ENCODE measurements around the gene MCC.
A peak's percentile ranks its signal among the peaks of the same experiment; 100 is the strongest.

MCC gene

DNA sequence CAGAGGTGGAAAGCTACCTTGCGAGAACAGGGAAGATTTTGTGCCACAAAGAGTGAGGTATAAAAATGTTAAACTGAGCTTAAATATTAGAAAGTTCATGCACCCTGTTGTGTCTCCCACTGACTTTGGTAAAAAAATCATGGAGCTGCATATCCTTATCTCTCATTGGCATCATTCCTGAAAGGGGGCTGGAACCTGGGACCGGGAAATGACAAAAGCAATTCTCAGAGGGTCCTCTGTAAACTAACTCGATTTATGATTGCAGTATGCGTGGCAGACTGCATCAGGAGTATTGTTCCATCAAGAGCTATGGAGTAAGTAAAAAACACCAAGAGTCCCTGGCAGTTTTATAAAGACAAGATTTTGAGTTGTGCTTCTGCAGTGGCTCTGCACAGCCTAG is 362.9 kb downstream of the MCC start:
- DNase-seq = no peak

DNA sequence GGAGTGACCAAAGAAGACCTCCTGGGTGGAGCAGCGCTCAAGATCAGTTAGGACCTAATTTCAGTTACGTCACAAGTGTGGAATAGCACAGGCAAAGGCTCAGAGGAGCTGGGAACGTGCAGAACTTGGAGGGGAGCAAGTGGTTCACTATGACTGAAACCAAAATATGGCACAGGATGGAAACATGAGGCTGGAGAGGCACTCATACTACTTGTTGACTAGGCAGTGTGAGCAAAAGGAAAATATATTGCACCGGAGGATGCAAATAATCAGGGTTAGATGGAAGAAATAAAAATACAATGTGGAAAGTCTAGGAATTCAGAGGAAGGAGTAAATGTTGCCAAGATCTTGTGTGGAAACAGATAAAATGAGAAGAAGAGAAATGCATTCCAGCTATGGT is 363.3 kb downstream of the MCC start:
- no peak for DNase-seq

DNA sequence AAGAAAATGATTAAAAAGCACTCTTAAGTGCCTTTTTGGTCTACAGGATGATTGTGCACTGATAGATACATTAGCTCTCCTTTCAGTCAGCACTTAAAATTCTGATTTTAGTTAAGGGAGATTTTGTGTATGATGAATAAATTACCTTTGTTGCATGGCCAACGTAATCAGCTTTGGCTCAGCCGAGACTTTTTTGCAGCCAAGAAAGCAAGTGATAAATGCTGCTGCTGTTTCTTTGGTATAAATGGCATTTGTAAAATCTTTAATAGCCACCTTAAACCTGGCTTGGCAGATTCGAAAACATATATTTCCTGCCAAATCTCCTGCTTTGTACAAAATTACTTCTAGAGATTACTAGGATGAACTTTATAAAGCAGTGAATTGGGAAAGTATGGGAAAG is 364.0 kb downstream of the MCC start:
- DNase-seq = no peak

DNA sequence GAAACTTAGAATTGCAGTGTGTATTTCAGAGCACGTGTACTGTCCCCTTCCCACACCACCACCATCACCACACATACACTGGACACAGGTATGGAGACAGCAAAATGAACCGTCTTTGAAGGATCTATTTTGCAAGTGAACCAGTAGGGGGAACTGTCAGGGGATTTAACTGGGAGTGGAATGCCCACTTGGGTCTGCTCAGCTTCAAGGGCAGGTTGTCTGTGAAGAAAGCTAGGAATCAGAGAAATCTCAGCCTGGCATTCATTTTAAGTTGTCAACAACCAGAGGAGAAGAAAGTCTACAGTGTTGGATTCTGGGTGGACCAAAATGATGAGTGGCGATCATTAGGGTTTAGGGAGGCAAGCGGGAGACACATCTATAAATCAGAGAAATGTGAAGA is 364.6 kb downstream of the MCC start:
- DNase-seq = peak; percentile 67

DNA sequence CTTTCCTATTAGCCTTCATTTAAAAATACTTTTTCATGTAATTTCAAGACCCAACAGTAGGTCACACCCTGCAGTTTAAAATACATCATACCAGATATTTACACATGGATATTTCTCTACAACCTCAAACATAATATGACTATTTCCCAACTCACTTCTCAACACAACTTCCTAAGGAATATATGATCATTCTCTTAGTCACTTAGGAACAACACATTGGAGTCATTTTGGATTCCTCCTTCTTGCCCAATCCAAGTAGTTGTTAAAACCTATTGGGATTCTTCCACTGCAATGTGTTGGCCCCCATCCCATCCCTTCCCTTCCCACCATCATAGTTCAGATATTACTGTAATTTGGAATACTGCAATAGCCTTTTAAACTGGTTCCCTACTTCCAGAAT is 366.2 kb downstream of the MCC start:
- DNase-seq = no peak

DNA sequence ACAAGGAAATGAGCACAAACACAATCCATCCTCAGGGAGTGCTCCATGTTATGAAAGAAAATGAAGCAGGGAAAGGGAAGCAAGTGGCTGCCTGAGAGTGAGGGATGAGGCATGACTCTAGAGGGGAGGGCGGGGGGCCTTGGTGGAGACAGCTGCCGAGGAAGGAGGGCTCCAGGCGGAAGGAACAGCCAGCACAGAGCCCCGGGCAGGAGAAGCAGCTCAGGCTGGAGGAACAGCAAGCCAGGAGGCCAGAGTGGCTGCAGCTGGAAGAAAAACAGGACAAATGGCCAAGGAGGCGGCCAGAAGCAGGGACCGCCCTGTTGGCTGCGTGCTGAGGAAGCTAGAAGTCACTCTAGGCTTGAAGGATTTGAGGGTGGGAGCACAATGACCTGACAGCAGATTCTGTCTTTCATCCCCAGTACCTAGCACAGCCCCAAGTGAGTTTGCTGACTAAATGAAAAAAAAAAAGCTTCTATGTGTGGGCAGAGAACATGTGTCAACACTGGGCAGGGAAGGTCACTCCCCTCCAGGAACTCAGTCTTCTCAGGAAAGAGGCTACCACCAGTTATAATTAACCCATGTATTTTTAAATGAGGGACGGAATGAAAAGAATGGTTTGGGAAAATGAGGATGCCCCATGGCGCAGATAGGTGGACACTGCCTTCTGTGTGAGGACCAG is 368.9 kb downstream of the MCC start:
- DNase-seq = peak; percentile 67

DNA sequence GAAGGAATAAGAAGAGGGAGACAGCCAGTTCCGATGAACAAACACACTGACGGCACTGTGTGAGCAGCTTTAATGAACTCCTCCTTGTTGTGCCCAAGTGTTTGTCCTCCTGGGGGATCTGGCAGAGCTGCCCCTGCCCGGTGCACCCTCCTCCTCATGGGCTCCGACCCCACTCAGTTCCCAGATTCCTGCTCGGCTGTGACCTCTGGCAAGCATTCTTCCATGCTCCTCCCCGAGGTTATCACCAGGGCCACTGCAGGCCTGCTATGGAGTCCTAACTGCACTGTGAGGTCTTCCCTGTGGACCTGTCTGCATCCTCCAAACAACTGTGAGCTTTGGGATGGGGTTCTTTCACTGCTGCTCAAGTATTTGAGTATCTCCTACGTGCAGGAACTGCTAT is 369.5 kb downstream of the MCC start:
- peak; percentile 70 for DNase-seq

DNA sequence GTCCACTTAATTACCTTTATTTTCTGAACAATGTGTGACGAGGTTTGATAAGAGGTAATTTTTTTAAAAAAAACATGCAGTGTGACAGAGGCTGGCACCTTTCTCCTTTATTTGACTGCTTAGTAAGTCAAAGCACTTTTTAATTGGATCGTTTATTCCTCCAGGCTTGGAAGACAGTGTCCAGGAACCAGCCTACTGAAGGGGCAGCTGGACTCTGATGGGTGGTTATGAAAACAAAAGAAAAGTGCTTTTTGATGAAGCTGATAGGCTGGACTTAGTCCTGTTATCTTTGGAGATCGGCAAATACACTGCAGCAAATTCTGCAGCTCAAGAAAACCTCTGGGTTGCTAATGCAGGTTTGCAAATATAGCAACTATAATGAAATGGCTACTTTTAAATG is 370.0 kb downstream of the MCC start:
- peak; percentile 94 for DNase-seq

DNA sequence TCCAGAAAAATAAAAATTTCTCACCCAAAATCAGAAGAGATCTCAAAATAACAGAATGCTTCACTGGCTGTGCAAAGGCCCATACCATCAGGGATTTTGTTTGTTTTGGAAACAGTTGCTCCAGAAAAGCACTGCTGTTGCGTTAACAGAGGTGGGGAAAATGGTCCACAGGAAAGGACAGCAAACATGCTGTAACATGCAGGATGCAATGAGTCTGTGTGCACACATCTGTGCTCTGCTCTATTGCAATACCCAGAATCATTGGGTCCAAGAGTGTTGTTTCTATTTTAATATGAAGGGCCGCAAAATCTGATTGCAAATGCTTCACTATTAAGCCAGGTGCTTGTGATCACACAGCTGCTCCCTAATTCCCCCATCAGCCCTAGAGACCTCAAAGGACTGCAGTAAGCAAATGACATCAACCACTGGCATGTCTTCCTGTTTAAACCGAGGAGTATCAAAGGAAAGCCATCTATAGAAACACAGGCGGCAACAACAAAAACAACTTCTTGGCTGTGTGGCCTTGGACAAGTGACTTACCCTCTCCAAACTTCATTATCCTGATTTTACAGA is 370.6 kb downstream of the MCC start:
- peak; percentile 93 for DNase-seq

DNA sequence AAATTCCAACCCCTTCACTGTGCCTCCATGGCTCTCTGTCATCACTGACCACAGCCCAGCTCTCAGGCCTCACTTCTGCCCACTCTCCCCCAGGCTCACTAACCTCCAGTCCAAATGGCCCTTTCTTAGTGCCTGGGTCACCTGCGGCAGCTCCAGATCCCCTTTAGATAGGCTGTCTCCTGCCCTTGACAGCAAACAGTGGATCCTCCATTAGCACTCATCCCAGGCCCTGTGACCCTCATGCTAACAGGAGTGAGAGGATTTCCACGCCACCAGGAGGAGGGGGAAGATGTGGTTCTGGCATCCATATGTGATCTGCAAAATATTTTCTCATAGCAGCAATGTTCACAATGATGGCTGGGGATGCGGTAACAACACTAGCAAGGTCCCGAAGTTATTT is 372.3 kb downstream of the MCC start:
- DNase-seq = no peak

DNA sequence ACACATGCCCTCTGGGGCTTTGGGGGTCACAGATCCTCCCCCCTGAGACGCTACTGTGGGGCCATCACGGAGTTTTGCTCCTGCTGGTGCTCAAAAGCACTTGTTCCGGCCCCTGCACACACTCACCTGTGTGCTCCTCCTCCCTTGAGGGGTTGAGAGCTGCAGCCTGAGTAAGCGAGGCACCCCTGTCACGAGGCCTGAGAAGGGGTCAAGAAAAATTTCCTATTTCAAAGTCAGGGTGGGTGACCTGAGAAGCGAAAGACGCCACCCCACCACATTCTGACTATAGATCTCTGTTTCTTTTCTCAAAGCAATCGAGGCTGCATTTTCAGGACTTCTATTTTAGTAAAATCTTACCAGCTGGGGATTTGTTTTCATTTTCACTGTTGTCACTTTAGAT is 373.2 kb downstream of the MCC start:
- no peak for DNase-seq

DNA sequence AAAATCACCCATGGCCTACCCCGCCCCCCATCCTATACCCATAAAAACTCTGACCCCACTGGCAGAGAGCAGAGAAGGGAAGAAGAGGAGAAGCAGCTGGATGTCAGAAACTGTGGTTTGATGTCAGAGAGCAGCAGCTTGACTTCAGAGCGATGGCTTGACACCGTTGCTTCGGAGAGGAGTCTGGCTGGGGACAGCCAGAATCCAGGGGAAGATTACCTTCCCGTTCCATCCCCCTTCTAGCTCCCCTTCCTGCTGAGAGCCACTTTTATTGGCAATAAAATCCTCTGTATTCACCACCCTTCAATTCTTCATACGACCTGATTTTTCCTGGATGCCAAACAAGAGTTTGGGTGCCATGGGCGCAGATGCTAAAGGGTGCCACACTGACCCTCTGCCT is 373.7 kb downstream of the MCC start:
- DNase-seq = no peak

DNA sequence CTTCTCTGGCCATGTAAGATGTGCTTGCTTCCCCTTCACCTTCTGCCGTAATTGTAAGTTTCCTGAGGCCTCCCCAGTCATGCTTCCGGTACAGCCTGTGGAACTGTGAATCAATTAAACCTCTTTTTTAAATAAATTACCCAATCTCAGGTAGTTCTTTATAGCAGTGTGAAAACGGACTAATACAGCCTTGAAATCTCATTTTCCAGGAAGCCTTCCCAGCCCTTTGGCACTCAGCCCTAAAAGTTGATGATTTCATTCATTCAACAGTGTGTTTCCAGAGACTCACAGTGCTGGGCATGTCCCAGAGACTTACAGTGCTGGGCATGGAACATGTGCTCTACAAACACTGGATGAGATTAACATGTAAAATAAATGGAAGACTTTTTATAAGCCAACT is 375.8 kb downstream of the MCC start:
- DNase-seq = no peak

DNA sequence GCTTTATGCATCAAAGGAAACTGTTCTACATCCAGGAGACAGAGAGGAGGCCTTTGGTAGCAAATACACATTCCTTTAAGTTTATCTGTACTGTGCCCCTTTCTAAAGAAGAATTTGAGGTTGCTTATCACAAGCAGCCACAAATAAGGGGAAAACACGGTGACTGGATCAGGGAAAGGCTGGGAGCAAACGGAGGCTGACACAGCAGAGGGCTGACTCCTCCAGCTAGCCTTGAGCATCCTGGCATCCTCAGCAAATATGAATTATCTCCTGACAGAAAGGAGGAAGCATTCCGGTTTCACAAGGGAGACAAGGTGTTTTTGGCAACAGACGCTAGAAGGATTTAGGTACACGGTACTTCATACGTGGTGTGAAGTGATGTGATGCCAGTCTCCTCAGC is 378.1 kb downstream of the MCC start:
- no peak for DNase-seq

DNA sequence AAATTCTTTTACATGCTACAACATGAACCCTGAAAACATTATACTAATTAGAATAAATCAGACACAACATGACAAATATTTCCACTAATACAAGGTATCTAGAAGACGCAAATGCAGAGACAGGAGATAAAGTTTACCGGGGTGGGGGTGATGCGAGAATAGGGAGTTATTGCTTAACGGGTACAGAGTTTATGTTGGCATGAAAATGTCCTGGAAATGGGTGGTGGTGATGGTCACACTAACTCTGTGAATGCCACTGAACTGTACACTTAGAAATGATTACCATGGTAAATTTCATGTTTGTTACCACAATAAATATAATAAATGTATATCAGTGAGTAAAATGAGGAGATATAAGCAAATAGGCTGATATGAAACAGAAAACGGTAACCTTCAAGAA is 378.9 kb downstream of the MCC start:
- no peak for DNase-seq

DNA sequence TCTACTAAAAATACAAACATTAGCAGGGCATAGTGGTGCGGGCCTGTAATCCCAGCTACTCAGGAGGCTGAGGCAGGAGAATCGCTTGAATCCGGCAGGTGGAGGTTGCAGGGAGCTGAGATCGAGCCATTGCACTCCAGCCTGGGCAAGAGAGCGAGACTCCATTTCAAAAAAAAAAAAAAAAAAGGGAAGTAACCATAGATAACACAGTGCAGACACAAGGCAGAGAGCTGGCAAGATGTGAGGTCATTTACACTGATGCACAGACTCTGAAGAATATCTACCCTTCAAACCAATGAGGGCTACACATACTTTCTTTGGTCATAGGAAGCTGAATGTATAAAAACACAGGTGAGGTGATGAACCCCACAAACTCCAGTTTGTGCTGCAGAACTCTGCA is 379.8 kb downstream of the MCC start:
- no peak for DNase-seq

DNA sequence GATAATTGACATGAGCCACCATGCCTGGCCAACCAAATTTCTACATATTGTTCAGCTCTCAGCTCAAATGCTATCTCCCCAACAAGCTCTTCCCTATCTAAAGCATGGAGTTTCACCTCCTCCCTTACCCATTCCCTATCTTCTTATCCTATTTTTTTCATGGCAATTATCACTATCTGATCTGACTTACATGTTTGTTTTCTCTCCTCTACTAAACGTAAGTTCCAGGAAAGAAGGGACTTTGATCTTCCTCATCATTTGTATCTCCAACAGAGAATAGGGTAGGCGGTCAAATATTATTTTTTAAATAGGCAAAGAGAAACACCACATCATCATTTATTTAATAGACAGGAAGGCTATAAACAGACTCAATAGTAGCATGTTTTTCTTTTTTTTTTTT is 381.4 kb downstream of the MCC start:
- DNase-seq = no peak

DNA sequence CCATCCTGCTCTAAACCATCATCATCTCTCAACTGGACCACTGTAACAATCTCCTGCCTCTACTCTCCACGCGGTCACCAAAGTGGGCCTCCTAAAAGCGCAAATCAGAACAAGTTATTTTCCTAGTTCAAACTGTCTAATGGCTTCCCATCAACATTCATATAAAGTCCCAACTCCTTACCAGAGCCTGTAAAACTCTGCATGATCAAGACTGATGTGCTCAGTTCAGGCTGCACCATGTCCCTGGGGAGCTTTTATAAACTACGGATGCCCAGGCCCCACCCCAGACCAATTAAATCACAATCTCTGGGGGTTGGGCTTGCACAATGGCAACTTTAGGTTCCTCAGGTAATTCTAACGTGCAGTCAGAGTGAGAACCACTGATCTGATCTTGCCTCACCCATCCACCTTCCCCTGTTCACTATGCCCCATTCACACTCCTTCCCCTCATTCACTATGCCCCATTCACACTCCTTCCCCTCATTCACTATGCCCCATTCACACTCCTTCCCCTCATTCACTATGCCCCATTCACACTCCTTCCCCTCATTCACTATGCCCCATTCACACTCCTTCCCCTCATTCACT is 382.5 kb downstream of the MCC start:
- peak; percentile 67 for DNase-seq

DNA sequence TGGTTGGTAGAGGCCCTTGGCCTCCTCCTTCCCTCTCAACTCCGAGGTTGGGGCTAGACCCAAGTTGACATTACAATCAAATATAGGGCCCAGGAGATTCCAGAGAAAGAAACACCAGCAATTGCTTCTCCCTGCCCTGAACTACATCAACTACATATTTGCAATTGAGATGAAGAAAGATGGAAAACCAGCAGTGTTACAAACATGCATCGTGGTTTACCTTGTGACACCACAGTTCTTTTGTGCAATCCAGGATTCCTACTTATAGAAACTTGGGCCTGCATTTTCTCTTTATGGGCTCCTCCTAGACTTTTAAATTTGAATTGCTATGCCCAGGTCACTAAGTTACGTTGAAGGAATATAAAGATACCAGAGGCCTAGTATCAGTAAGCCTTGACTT is 384.9 kb downstream of the MCC start:
- DNase-seq = peak; percentile 24

DNA sequence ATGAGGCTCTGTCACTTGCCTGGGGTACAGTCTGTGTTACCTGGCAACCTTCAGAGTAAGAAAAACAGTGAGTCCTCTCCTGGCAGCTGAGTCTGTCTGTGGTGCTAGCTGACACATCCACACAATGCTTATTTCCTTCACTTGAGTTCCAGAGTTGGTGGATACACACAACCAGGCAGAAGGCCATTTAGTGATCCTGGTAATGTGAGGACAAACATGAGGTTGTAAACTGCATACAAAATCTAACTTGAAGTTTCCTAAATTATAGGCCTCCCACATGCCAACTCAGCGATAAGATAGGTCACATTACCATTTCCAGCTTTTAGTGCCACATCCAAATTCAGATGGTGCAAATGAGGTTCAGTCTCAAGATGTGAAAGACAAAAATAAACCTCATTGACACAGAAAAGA is 386.1 kb downstream of the MCC start:
- DNase-seq = peak; percentile 34

DNA sequence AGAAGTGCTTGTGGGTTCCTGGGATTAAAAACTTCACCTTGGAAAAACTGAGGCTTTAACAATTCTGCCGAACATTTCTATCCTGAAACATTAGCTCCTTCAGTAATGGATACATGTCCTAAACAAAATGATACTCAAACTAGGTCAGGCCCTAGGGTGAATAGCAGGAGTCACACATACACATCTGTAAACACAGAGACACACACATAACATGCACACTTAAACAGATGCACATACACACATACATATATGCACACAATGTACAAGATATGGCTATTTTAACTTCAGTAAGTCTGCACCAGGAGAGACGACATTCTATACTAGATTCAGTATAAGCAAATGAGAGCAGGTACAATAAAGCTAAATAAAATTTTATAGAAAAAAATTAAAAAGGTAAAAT is 387.3 kb downstream of the MCC start:
- no peak for DNase-seq

DNA sequence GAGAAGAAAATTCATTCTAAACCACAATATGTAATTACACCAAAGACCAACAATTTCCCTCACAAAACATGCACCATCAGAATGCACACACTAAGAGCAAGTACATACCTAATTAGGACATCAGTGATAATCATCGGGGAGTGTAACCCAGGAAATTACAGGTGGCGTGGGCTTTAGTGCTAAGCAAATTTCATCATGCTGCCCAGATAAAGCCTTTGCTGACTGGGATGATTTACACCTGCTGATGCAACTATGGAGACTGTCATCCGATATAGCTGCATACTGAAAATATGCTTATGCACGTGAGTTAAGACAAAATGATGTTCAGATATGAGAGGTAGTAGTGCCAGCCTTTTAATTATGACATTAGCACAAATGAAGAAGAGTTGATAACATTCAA is 388.4 kb downstream of the MCC start:
- peak; percentile 96 for DNase-seq

DNA sequence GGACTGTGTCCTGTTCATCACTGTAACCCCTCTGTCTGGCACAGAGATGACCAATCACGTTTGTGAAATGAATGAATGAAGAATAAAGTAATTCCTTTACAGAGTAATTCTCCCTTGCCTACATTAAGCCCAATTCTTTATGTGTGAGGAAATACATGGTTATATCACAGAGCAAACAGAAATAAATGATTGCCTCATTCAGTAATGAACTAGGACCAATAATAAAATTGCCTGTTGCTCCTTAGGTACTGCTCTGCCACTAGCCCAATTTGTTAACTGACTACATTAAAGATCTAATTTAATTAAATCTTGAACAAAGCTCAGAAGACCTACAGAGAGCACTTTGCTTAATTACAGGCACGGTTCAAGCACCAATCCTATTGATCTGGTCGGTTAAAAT is 389.9 kb downstream of the MCC start:
- no peak for DNase-seq

DNA sequence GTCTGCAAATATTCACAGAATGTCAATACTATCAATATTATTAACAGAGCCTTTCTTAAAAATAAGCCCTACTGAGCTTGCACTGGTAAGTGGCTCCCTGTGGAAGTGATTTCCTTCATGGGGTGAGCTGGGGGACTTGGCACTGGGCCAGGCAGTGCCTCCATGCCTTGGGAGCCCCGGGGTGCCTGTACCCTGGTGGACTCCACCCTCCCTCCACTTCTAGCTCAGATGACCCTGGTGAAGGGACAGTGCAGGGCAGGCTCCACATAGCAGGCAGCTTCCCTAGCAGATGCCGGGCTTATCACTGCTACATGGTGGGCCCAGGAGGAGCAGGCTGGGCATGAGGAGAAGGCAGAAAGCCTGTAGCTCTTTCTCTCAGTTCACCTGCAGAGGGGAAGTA is 392.4 kb downstream of the MCC start:
- DNase-seq = peak; percentile 25

DNA sequence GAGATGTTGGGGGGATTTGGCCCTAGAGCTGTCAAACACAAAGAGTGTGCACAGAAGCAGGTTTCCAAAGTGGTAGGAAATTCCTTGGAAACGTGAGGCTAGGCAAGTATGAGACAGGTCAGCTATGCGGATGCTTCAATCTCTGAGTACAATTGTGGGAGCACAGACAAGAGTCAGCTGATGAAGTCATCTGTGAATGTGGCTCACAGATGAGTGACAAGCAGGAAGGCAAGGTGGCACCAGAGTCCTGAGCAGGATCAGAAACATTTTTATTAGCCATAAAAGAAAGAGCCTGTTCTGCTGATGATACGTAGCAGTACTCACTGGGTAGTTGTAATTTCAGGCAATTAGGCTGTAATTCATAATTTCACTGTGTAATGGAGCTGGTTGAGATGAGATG is 394.7 kb downstream of the MCC start:
- peak; percentile 29 for DNase-seq
